ENCODE results near the gene CAPN10. TPM values are rescaled to one million over a fixed set of nuclear protein-coding genes. Genes with fewer than 3 reads are reported as not detected.

Gene CAPN10
- total RNA-seq, 4 donors from 2014 or later, result 13.4 to 33.3 (median 14.5) TPM

DNA sequence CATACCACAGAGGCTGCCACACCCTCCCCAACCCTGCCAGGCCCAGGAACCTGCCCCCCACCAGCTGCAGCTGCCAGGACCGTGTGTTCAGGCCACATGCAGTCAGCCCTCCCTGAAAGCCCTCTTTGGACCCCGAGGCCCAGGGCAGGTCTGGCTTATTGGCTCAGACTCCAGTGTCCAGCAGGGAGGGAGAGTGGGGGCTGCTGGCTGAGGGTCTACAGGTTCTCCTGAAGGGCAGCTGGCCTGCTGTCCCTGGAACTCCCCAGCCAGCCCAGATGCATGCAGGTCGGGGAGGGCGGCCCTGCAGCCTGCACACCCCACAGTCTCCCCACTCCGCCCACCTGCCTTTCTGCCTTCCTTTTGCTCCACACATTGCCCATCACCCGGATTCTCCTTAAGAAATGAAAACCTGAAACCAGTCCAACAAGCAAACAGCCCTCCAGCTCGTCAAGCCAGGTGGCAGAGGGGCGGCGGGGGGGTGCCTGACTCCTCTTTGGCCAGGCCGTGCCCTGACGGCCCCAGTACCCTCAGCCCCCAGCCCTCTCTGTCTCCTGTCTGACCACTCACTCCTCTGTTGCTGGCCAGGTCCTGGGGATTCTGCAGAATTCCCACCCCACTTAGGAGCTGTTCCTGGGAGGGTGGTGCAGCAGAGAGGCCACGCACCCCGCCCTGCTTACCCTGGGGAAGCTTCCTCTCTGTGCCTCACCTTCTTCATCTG is 56.7 kb downstream of the CAPN10 start:
- TF ChIP-seq, protein P1, sequence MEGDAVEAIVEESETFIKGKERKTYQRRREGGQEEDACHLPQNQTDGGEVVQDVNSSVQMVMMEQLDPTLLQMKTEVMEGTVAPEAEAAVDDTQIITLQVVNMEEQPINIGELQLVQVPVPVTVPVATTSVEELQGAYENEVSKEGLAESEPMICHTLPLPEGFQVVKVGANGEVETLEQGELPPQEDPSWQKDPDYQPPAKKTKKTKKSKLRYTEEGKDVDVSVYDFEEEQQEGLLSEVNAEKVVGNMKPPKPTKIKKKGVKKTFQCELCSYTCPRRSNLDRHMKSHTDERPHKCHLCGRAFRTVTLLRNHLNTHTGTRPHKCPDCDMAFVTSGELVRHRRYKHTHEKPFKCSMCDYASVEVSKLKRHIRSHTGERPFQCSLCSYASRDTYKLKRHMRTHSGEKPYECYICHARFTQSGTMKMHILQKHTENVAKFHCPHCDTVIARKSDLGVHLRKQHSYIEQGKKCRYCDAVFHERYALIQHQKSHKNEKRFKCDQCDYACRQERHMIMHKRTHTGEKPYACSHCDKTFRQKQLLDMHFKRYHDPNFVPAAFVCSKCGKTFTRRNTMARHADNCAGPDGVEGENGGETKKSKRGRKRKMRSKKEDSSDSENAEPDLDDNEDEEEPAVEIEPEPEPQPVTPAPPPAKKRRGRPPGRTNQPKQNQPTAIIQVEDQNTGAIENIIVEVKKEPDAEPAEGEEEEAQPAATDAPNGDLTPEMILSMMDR (IDR thresholded peaks at IDR 0.05; ENCODE audit: low read depth), result no peak

DNA sequence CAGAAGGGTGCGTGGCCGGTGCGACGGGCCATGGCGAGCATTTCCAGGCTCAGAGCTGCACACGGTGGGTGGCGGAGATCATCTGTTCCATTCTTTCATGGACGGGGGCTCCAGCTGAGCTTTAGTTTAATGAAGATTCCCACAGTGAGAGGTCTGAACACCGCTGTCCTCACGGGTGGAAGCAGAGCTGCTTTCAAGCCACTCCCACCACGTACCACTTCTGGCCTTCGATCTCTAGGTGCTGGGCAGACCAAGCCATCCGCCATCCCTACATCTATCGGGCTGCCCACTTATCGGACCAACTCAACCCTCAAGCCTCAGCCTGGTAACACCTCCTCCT is 57.2 kb downstream of the CAPN10 start:
- TF ChIP-seq, protein P1 (IDR thresholded peaks at IDR 0.05; ENCODE audit: low read depth), result no peak

DNA sequence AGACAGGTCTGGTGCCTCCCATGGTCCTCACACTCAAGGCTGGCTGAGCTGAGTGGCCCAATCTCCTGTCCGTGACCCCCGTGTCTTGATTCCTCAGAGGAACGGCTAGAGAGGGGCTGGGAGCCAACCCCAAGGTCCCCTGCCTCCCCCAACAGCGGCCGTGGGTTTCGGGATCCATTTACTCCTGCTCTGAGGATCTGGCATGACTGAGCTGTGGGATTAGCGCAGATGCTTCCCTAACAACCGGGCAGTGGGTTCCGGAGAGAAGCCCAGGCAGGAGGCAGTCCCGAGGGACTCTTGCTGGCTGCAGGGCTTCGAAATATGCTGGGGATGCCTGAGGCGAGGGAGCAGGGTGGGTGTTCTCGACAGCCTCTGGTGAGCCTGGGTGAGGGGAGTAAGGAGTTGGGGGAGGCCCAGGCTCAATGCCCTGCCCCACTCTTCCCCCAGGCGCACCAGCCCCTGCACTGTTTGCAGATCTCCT is 57.7 kb downstream of the CAPN10 start:
- TF ChIP-seq, protein P1 (IDR thresholded peaks at IDR 0.05; ENCODE audit: low read depth), result no peak

DNA sequence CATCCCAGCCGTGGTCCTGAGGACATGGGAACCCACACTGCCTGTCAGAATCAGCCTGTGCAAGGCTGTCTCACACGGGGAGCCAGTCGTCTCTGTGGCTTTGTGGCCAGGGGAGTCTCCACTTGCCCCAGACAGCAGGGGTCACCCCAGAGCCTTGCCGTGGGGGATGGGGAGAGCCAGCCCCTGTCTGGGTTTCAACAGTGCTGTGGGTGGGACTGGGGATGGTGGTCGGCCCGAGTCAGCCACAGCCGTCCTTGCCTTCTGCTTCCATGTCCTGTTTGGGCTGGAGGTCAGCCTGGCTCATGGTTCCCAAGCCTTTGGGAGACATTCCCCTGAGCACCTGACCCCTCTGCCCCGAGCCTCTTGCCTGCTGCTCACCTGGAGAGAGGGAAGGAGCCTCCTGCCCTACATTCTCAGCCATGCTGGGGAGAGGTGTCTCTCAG is 58.3 kb downstream of the CAPN10 start:
- TF ChIP-seq, protein P1 (IDR thresholded peaks at IDR 0.05; ENCODE audit: low read depth), result no peak

DNA sequence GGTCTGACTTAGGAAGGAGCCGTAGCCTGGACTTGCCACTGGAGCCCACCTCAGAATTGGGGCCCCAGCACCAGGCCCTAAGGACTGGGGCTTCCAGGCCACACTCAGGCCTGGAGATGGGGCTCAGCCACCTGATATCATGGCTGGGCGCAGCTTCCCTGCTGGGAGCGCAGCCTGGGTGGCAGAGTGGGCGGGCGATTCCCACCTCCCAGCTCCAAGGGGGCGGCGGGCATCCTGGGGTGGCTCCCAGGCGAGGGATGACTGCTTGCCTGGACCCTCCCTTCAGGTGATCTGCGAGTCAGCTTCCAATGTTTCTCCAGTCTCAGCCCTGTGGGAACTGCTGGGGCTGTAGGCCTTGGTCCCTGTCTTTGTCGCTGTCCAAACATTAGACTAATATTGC is 58.8 kb downstream of the CAPN10 start:
- TF ChIP-seq, protein P1 (IDR thresholded peaks at IDR 0.05; ENCODE audit: low read depth), result no peak

DNA sequence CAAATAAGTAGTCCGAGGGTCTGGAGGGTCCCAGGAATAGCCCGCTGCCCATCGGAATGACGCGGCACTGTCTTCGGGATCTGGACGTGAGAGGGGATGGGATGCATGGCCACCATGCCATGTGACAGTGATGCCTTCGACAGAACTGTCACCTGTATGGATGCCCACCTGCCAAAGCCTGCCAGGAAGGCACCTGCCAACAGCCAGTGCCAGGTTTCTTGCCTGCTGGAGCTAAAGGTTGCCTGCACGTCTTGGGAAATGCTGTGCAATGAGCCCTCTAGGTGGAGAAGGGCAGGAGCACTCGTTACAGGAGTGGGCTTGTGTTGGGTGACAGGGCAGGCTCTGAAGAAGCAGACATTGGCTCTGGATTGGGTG is 59.3 kb downstream of the CAPN10 start:
- TF ChIP-seq, protein P1 (IDR thresholded peaks at IDR 0.05; ENCODE audit: low read depth), result no peak

DNA sequence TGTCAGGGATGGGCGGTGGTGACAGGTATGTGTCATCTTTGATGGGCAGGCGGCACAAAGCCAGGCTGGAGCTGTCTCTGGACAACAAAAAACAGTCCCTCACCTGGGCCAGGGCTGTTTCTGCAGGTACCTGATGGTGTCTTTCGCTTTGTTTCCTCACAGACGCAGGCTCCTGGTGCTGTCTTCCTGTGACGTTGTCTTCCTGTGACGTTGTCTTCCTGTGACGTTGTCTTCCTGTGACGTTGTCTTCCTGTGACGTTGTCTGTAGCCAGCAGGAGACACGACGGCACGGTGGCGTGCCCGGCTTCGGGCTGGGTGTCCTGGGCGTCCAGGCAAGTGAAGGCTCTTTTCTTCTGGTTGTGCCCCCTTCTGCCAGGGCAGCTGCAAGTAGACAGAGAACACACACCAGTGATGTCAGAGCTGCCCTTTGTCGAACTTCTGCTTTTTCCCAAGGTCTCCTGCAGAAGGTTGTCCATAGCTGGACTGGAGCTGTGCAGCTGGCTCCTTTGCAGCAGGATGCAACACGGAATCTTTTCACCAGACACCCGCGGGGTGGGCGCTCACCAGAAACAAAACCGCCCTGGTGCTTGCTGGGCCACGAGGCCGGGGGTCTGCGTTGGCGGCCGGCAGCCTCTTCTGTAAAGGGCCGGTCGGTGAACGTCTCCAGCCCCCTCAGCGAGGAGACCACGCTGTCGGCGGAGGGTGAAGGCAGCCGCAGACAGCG is 59.8 kb downstream of the CAPN10 start:
- TF ChIP-seq, protein P1 (IDR thresholded peaks at IDR 0.05; ENCODE audit: low read depth), result no peak
